Testis (tissue), 3 donors: ENCODE data around the gene PCNT. TPM values are rescaled to one million over a fixed set of nuclear protein-coding genes. Genes with fewer than 3 reads are reported as not detected.

ENCODE experiments used
- DNase-seq: peaks from one replicate; pipeline ENCODE4 v3.0.0-alpha.2; 2019
- H3K27ac ChIP-seq, 2 donors: fragments of 200-600 bp; sonication (generic); one replicate each; pipeline ENCODE4 v1.5.1; 2019
- H3K27me3 ChIP-seq: fragments of 200-600 bp; sonication (generic); one replicate; pipeline ENCODE4 v1.5.1; 2019
- H3K36me3 ChIP-seq: fragments of 200-600 bp; sonication (generic); one replicate; pipeline ENCODE4 v1.5.1; 2017; ENCODE audit warnings: low read depth; ENCODE audit errors: missing control alignments
- H3K4me1 ChIP-seq: fragments of 200-600 bp; sonication (generic); one replicate; pipeline ENCODE4 v1.5.1; 2019
- H3K4me3 ChIP-seq, 2 donors: fragments of 200-600 bp; sonication (generic); one replicate each; pipeline ENCODE4 v1.5.1; 2017 to 2019
- H3K9me3 ChIP-seq: fragments of 200-600 bp; sonication (generic); one replicate; pipeline ENCODE4 v1.5.1; 2017
- POLR2A ChIP-seq: fragments of 450-650 bp; IDR thresholded peaks from one replicate; pipeline ENCODE4 v1.6.1; 2017; ENCODE audit warnings: antibody characterized with exemption, mild to moderate bottlenecking, moderate library complexity
- WGBS, 2 donors: methylation state at CpG; one replicate each; pipeline ENCODE4 v1.1.5; 2018; 5-methylcytosine and 5-hydroxymethylcytosine counted together
- intact Hi-C: fragments of 100-400 bp; cut with DNase I; formaldehyde crosslinking; loops from one replicate; pipeline ENCODE4 v1.15.1; 2023; ENCODE audit warnings: low total_unique reads
- polyA plus RNA-seq: library from polyadenylated mRNA; stranded (reverse); fragments of 350-450 nt; fragmentation: Illumina TruSeq; extraction: RNeasy Lipid Tissue Mini Kit (QIAGEN cat#74804); gene quantifications from one replicate; pipeline ENCODE4 v1.2.3, GENCODE V29; 2014; ENCODE audit warnings: low read depth, low replicate concordance; ENCODE audit not compliant: insufficient read depth
- total RNA-seq, 2 donors: library from RNA; depleted of rRNA; stranded (reverse); fragments of >200 nt; gene quantifications; one replicate each; pipeline ENCODE4 v1.2.3, GENCODE V29; 2016
- TF ChIP-seq, protein P1 (sequence below), 3 experiments: fragments of 450-650 bp in 2 of 3; fragments of 200-600 bp in 1 of 3; sonication (generic) in 1 of 3; IDR thresholded peaks; one replicate each; pipeline ENCODE4 v1.5.1; 2016 to 2019; ENCODE audit warnings: antibody characterized with exemption in 3 of 3, mild to moderate bottlenecking in 2 of 3, moderate library complexity in 1 of 3

PCNT gene
- total and polyA plus RNA-seq, 3 donors from 2014 or later = 44.7 to 169 (median 116) TPM

DNA sequence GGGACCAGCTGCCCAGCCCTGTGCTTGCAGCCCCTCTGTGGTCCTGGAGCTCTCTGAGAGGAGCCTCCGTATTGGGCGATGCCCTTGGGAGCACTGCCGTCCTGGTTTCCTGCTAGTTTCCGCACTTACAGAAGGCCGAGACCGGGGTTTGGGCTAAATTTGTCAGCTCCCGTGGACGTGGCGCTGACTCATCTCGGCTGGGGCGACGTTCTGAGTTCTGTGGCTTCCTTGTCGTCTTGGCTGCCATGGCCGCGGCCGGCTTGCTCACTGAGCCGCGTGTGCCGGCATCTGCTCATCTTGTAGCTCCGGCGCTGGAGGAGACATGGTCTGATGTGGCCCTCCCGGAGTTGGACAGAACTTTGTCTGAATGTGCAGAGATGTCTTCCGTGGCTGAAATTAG, 64.9 kb downstream of the PCNT start:
- TF ChIP-seq, protein P1, sequence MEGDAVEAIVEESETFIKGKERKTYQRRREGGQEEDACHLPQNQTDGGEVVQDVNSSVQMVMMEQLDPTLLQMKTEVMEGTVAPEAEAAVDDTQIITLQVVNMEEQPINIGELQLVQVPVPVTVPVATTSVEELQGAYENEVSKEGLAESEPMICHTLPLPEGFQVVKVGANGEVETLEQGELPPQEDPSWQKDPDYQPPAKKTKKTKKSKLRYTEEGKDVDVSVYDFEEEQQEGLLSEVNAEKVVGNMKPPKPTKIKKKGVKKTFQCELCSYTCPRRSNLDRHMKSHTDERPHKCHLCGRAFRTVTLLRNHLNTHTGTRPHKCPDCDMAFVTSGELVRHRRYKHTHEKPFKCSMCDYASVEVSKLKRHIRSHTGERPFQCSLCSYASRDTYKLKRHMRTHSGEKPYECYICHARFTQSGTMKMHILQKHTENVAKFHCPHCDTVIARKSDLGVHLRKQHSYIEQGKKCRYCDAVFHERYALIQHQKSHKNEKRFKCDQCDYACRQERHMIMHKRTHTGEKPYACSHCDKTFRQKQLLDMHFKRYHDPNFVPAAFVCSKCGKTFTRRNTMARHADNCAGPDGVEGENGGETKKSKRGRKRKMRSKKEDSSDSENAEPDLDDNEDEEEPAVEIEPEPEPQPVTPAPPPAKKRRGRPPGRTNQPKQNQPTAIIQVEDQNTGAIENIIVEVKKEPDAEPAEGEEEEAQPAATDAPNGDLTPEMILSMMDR (IDR thresholded peaks at IDR 0.05) = no peak
- no peak for TF ChIP-seq POLR2A
- intact Hi-C loops = no loop called here
- H3K36me3 ChIP-seq = no peaks in the 10 kb centered on the region
- H3K4me3 ChIP-seq = no peak overlapping the region
- 95 to 97% methylated on average over 18 to 23 of the region's 23 CpGs for WGBS, 2 donors
- no peaks in the 10 kb centered on the region for H3K9me3 ChIP-seq
- DNase-seq = no peak
- H3K27me3 ChIP-seq = no peaks in the 10 kb centered on the region
- H3K4me1 ChIP-seq = peaks cover 33% of the 10 kb centered on the region
- no peak overlapping the region for H3K27ac ChIP-seq

GRCh38 chr21:46390603-46391545, 66.9 kb downstream of the PCNT start:
- peaks cover 36% of the 10 kb centered on the region for H3K4me1 ChIP-seq
- WGBS, 2 donors = 83 to 90% methylated on average over 24 to 29 of the region's 29 CpGs
- H3K4me3 ChIP-seq = no peak overlapping the region
- H3K36me3 ChIP-seq = no peaks in the 10 kb centered on the region
- no peaks in the 10 kb centered on the region for H3K27me3 ChIP-seq
- intact Hi-C loops = no loop called here
- peak overlapping the region in 1 of 2 donors; percentile 51 for H3K27ac ChIP-seq
- no peaks in the 10 kb centered on the region for H3K9me3 ChIP-seq
- no peak for DNase-seq
- TF ChIP-seq, protein P1 (IDR thresholded peaks at IDR 0.05) = no peak
- TF ChIP-seq POLR2A = no peak

DNA sequence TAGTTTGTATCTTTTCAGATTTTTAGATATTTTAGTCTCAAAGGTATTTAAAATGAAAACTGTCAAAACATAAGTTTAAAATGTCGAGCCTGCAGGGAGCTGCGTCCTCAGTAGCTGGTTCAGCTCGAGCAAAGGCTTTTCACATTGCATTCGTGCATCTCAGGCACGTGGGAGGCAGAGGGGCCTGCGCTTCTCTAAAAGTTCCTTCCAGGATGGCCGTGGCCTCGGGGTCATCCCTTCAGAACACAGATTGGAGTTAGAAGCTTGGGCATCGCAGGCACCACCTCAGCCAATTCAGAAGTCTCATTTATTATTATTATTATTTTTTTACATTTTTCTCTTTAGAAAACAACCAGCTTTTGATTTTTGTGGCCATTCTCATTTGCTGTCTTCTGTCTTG, 67.8 kb downstream of the PCNT start:
- TF ChIP-seq, protein P1 (IDR thresholded peaks at IDR 0.05) = no peak
- TF ChIP-seq POLR2A = no peak
- peak overlapping the region in 1 of 2 donors; percentile 51 for H3K27ac ChIP-seq
- no peaks in the 10 kb centered on the region for H3K27me3 ChIP-seq
- no peaks in the 10 kb centered on the region for H3K36me3 ChIP-seq
- H3K4me1 ChIP-seq = peaks cover 36% of the 10 kb centered on the region
- DNase-seq = peak; percentile 82
- H3K9me3 ChIP-seq = no peaks in the 10 kb centered on the region
- 25 to 42% methylated on average over 9 of the region's 9 CpGs for WGBS, 2 donors
- H3K4me3 ChIP-seq = no peak overlapping the region
- intact Hi-C loops = no loop called here

DNA sequence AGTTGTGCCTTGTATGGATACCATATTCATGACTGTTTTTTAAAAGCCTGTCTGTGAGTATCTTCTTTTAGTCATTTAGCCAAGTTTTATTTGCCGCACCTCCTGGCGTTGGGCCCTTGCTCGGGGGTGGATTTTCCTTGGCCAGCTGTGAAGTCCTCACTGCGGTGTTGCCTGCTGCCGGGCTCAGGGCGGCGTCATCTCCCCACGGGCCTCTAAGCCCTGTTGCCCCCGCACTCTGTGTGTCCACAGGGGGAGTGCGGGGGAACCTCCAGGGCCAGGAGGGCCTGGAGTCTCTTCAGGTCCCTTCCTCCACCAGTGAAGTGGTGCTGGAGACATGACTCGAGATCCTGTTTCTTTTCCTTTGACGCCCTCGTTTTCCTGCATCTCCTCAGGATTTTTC, 69.0 kb downstream of the PCNT start:
- H3K27ac ChIP-seq = peak overlapping the region; percentile 1 to 51
- no peaks in the 10 kb centered on the region for H3K27me3 ChIP-seq
- intact Hi-C loops = no loop called here
- no peaks in the 10 kb centered on the region for H3K9me3 ChIP-seq
- TF ChIP-seq POLR2A = no peak
- 24 to 38% methylated on average over 10 to 13 of the region's 13 CpGs for WGBS, 2 donors
- no peak overlapping the region for H3K4me3 ChIP-seq
- peak; percentile 71 for DNase-seq
- H3K4me1 ChIP-seq = peaks cover 36% of the 10 kb centered on the region
- H3K36me3 ChIP-seq = no peaks in the 10 kb centered on the region

DNA sequence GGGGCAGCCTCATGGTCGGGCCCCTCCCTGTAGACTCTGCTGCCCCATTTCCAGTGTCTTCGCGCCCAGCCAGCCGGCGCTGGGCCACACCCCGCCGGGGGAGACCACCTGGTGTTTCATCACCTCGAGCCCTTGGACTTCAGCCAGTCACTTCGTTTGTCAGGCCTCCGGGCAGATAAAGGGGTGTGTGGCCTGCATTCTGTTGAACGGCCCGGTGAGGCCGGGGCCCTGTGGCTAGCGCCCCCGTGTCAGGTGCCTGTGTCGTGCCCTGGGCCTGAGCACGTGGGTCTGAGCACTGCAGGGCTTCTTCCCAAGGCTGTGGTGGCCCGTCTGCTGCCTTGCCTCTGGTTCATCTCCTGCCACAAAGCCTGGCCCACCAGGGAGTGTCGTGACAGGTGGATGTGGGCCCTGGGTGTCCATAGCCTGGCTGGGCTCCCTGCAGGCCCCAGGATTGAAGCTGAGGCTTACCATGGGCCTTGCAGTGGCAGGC, 69.5 kb downstream of the PCNT start:
- Histone ChIP-seq H3K27ac (peak overlapping the region; percentile 1 to 51), H3K36me3 (no peaks in the 10 kb centered on the region), H3K9me3 (no peaks in the 10 kb centered on the region), H3K27me3 (no peaks in the 10 kb centered on the region), H3K4me1 (peaks cover 36% of the 10 kb centered on the region), H3K4me3 (no peak overlapping the region)
- intact Hi-C loops = no loop called here
- TF ChIP-seq, protein P1 (IDR thresholded peaks at IDR 0.05) = no peak
- no peak for TF ChIP-seq POLR2A
- WGBS, 2 donors = 47 to 66% methylated on average over 10 to 19 of the region's 19 CpGs
- DNase-seq = no peak
